22Rv1 (cell line): ENCODE measurements around the gene TPSG1.
"Not testable (repeated sequence)": the region's sequence is repeated elsewhere in the genome, so short reads cannot be mapped to it uniquely, and the experiment has no call there.

Experiments used
- ZFX ChIP-seq: fragments of 450-650 bp; IDR thresholded peaks from 2 replicates; pipeline ENCODE4 v1.6.1; 2017; ENCODE audit warnings: antibody characterized with exemption, borderline replicate concordance
- TF ChIP-seq, protein P1 (sequence below): fragments of 450-650 bp; IDR thresholded peaks from 2 replicates; pipeline ENCODE4 v1.5.1; 2017; ENCODE audit warnings: mild to moderate bottlenecking

GRCh38 chr16:1225728-1226311 is 752 bp upstream of the TPSG1 start:
- TF ChIP-seq, protein P1, sequence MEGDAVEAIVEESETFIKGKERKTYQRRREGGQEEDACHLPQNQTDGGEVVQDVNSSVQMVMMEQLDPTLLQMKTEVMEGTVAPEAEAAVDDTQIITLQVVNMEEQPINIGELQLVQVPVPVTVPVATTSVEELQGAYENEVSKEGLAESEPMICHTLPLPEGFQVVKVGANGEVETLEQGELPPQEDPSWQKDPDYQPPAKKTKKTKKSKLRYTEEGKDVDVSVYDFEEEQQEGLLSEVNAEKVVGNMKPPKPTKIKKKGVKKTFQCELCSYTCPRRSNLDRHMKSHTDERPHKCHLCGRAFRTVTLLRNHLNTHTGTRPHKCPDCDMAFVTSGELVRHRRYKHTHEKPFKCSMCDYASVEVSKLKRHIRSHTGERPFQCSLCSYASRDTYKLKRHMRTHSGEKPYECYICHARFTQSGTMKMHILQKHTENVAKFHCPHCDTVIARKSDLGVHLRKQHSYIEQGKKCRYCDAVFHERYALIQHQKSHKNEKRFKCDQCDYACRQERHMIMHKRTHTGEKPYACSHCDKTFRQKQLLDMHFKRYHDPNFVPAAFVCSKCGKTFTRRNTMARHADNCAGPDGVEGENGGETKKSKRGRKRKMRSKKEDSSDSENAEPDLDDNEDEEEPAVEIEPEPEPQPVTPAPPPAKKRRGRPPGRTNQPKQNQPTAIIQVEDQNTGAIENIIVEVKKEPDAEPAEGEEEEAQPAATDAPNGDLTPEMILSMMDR: not testable (repeated sequence)
- TF ChIP-seq ZFX: not testable (repeated sequence)
